AG09309 (cell line): ENCODE measurements around the gene PDIA4.
"Not testable (repeated sequence)": the region's sequence is repeated elsewhere in the genome, so short reads cannot be mapped to it uniquely, and the experiment has no call there.

Source experiments
- DNase-seq: peaks from one replicate; pipeline ENCODE4 v3.0.0-alpha.2; 2010; ENCODE audit warnings: low read depth
- H3K4me3 ChIP-seq: 2 replicates; pipeline ENCODE4 v1.5.1; 2011; ENCODE audit warnings: mild to moderate bottlenecking, low read depth, low read length, moderate library complexity; ENCODE audit not compliant: control insufficient read depth
- TF ChIP-seq, protein P1 (sequence below): IDR thresholded peaks from 2 replicates; pipeline ENCODE4 v1.5.1; 2011; ENCODE audit warnings: mild to moderate bottlenecking, low read depth, low read length, inconsistent platforms; ENCODE audit not compliant: insufficient read depth, control insufficient read depth; ENCODE audit errors: missing control alignments

The PDIA4 gene

DNA sequence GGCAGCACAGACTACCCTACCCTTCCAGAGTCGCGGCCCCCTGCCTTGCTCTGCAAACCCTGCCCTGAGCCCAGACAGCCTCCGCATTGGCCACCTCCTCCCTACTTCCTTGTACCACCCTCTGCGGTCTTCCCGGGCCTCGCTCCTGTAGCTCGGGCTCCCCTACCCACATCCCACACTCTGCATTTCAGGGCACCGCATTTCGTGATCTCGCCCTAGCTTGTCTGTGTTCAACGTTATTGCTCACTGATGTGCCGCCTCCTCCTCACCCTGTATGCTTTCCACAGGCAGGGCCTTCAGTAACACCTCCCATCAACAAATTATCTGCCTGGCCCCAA is 6.6 kb downstream of the PDIA4 start:
- no peak overlapping the region for H3K4me3 ChIP-seq
- no peak for DNase-seq
- TF ChIP-seq, protein P1, sequence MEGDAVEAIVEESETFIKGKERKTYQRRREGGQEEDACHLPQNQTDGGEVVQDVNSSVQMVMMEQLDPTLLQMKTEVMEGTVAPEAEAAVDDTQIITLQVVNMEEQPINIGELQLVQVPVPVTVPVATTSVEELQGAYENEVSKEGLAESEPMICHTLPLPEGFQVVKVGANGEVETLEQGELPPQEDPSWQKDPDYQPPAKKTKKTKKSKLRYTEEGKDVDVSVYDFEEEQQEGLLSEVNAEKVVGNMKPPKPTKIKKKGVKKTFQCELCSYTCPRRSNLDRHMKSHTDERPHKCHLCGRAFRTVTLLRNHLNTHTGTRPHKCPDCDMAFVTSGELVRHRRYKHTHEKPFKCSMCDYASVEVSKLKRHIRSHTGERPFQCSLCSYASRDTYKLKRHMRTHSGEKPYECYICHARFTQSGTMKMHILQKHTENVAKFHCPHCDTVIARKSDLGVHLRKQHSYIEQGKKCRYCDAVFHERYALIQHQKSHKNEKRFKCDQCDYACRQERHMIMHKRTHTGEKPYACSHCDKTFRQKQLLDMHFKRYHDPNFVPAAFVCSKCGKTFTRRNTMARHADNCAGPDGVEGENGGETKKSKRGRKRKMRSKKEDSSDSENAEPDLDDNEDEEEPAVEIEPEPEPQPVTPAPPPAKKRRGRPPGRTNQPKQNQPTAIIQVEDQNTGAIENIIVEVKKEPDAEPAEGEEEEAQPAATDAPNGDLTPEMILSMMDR, result no peak

DNA sequence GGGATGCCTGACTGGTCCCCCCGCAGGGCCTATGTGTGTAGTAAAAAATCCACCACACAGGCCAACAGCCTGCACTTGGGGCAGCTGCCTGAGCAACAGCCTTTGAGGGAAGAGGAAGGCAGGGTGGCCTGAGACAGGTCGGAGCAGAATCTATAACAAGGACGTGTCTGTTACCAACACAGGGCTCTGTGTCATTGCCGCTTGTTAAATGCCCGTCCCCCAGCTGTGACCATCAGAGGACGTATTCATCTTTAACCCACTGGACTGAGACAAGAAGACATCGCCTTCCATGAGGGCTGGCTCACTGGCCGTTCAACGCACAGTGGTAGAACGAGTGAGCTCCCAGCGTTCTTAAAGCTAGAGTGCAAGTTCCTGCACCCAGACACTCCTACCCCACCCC is 7.8 kb downstream of the PDIA4 start:
- no peak overlapping the region for H3K4me3 ChIP-seq
- TF ChIP-seq, protein P1, result no peak
- DNase-seq, result no peak

DNA sequence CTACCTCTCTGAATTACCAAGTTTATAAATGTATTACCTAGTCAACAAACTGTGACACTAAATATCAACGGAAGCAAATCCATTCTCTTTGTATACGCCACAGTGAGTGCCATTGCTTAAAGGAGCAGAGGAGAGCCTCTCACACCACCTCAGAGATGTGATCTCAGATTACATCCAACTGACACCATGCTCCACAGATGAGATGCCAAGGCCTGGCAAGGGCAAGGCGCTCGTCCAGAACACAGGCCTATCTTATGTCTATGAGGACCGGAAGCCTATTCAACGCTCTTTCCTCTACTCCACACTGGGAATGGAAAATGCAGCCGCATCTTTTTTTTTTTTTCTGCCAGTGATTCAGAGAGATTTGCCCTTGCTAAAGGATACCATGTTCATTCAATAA is 11.4 kb downstream of the PDIA4 start:
- H3K4me3 ChIP-seq, result no peak overlapping the region
- no peak for DNase-seq
- TF ChIP-seq, protein P1, result no peak

DNA sequence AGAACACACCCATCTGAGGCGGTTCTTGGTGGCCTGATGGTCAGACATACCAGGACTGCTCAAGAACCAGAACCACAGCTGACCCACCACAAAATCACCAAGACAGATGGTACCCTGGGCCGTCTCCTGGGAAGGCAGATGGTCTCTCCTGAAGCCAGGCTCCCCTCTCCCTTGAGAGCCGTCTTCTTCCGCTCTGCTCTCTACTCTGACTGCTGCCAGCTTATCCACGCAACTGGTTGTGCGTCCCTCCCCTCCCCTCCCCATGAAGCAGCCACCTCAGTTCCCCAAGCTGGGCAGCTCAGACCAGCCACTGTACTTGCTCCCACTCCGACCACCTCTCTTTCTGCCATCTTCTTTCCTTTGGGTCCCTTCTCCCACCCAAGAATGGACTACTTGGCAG is 14.0 kb downstream of the PDIA4 start:
- TF ChIP-seq, protein P1, result no peak
- H3K4me3 ChIP-seq, result no peak overlapping the region

DNA sequence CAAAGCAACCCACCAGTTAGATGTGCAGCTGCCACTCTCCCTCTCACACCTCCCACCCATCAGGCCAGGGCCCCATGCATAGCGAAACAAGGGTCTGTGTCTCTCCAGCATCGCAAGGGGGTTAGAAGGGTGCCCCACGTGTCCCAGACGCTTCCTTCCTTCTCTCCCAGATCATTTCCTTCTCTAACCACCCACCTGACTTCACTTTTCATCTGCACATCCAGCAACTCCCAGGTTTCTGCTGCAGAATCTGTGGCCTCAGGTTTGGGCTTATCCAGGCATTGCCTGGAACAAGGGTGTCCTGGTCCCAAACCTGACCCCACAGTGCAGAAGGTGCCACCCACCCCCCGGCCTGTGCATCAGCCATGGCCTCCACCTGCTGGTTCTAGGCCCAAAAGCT is 14.4 kb downstream of the PDIA4 start:
- TF ChIP-seq, protein P1, result no peak
- no peak overlapping the region for H3K4me3 ChIP-seq
- DNase-seq, result no peak

More for the DNA sequence above, 14.0 kb downstream of the PDIA4 start:
- no peak for DNase-seq

DNA sequence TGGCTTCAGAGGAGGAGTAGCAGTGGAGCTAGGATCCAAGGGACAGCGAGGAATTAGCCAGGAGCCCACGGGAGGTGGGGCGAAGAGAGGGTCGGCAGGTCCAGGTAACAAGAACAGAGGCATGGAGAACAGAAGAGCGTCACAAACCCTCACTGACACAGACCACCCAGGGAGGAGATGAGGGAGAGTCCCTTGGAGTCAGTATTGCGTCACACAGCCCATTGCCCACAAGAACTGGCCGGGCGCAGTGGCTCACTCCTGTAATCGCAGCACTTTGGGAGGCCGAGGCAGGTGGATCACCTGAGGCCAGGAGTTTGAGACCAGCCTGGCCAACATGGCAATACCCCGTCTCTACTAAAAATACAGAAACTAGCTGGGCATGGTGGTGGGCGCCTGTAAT is 15.6 kb downstream of the PDIA4 start:
- not testable (repeated sequence) for H3K4me3 ChIP-seq, DNase-seq

DNA sequence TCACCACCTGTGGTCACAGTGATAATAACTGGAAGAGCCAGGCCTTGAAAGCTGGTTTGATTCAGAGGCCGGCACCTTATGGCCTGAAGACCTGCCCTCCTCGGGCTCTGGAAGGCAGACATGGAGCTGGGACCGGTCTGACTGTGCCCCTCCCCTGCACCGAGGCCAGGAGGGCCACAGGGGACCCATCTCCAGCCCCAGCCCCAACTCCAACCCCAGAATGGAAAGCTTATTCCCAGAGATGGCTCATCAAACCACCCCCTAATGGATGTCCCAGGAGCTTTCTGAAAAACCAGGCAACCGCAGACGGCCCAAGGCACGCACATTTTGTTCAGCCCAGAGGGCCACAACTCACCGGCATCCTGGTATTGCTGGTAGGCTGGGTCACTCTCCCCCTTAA is 16.8 kb downstream of the PDIA4 start:
- DNase-seq, result no peak
- TF ChIP-seq, protein P1, result no peak
- H3K4me3 ChIP-seq, result no peak overlapping the region
